Spleen (tissue), 13 donors: ENCODE measurements around the gene SFT2D1. TPM values are rescaled to one million over a fixed set of nuclear protein-coding genes. Genes with fewer than 3 reads are reported as not detected.

ENCODE experiments used
- DNase-seq: peaks from one replicate; pipeline ENCODE4 v3.0.0-alpha.2; 2020
- H3K27ac ChIP-seq, 8 donors: fragments of 200-600 bp; sonication (generic) in 7 of 8; 1 replicate in 4 of 8; 2 replicates in 4 of 8; pipeline versions ENCODE4 v1.5.0 to v1.8.0; 2016 to 2021; ENCODE audit warnings: inconsistent platforms in 4 of 8, mild to moderate bottlenecking in 4 of 8, moderate library complexity in 1 of 8
- H3K27me3 ChIP-seq, 7 donors: fragments of 200-600 bp; sonication (generic) in 6 of 7; replicated peaks in 1 of 7; 1 replicate in 4 of 7; 2 replicates in 3 of 7; pipeline versions ENCODE4 v1.5.0 to v1.8.0; 2016 to 2021; ENCODE audit warnings: inconsistent platforms in 3 of 7, mild to moderate bottlenecking in 1 of 7
- H3K36me3 ChIP-seq, 6 donors: fragments of 200-600 bp; sonication (generic) in 5 of 6; 1 replicate in 4 of 6; 2 replicates in 2 of 6; pipeline versions ENCODE4 v1.5.0 to v1.8.0; 2016 to 2021; ENCODE audit warnings: inconsistent platforms in 2 of 6
- H3K4me1 ChIP-seq, 6 donors: fragments of 200-600 bp; sonication (generic) in 5 of 6; 1 replicate in 3 of 6; 2 replicates in 3 of 6; pipeline versions ENCODE4 v1.5.0 to v1.8.0; 2016 to 2021; ENCODE audit warnings: inconsistent platforms in 3 of 6
- H3K4me3 ChIP-seq, 8 donors: fragments of 200-600 bp; sonication (generic) in 7 of 8; 1 replicate in 4 of 8; 2 replicates in 4 of 8; pipeline versions ENCODE4 v1.5.0 to v1.8.0; 2016 to 2021; ENCODE audit warnings: inconsistent platforms in 4 of 8, mild to moderate bottlenecking in 4 of 8, moderate library complexity in 2 of 8
- H3K9me3 ChIP-seq, 8 donors: fragments of 200-600 bp; sonication (generic) in 7 of 8; 1 replicate in 4 of 8; 2 replicates in 4 of 8; pipeline versions ENCODE4 v1.5.0 to v1.8.0; 2016 to 2021; ENCODE audit warnings: inconsistent platforms in 4 of 8
- CTCF ChIP-seq, 11 experiments: fragments of 200-600 bp in 7 of 11; fragments of 450-650 bp in 4 of 11; sonication (generic) in 4 of 11; IDR thresholded peaks in 8 of 11; conservative IDR thresholded peaks in 3 of 11; 1 replicate in 7 of 11; 2 replicates in 4 of 11; pipeline versions ENCODE4 v1.4.0 to v1.8.0; 2016 to 2021; ENCODE audit warnings: antibody characterized with exemption in 11 of 11, inconsistent platforms in 4 of 11, mild to moderate bottlenecking in 1 of 11
- POLR2A ChIP-seq, 3 donors: fragments of 450-650 bp; IDR thresholded peaks; one replicate each; pipeline ENCODE4 v1.5.1; 2017; ENCODE audit warnings: antibody characterized with exemption in 3 of 3, mild to moderate bottlenecking in 1 of 3
- POLR2AphosphoS5 ChIP-seq, 3 donors: sonication (generic); formaldehyde crosslinking; IDR thresholded peaks; one replicate each; pipeline ENCODE4 v1.5.1; 2017; ENCODE audit warnings: antibody characterized with exemption in 3 of 3
- WGBS, 5 donors: extraction: QIAGEN DNeasy Blood & Tissue Kit in 3 of 5; methylation state at CpG; one replicate each; pipeline versions ENCODE4 v1.1.5 to v1.1.7; 2013 to 2018; 5-methylcytosine and 5-hydroxymethylcytosine counted together
- intact Hi-C: fragments of 100-400 bp; cut with DNase I; formaldehyde crosslinking; loops from one replicate; pipeline ENCODE4 v1.15.0; 2023; ENCODE audit warnings: low total_unique reads
- long read RNA-seq, 2 donors: transcript quantifications; one replicate each; lab custom pipeline, GENCODE V29; 2026
- polyA plus RNA-seq, 3 donors: library from polyadenylated mRNA; stranded (reverse); fragments of 200-250 nt; gene quantifications; one replicate each; pipeline ENCODE4 v1.2.1, GENCODE V29; 2013
- total RNA-seq, 7 donors: library from RNA; depleted of rRNA in 3 of 7; stranded (reverse); fragments of >200 nt in 3 of 7; fragmentation: NEBNext Ultra II Directional in 4 of 7; extraction: Animal tissue kit (Norgen Biotek cat#: 25700) in 4 of 7; gene quantifications; one replicate each; pipeline versions ENCODE4 v1.1.0 to v1.2.1, GENCODE V29; 2016 to 2021
- donor health status: healthy with polysubstance abuse.
- donor health status: DM: no; HTN: no; CAD: no; lungs with moderate emphysema.
- donor health status: DM: no; HTN: no; CAD: no.
- donor health status: Bipolar disorder and iron deficiency.
- donor health status: healthy.
- donor health status: DM: no; HTN: no; CAD: no.
- donor health status: DM: yes; HTN: yes; CAD: no.

The SFT2D1 gene
- total RNA-seq (10 to 100 TPM; 46.0 to 66.4 (median 51.9) TPM), polyA plus RNA-seq (10 to 100 TPM; 58.8 to 71.0 (median 69.7) TPM)
- long read RNA-seq, donor 1, transcript SFT2D1-201 (8 exons, 1,079 nt): major isoform, 37 of 59 reads
- long read RNA-seq, donor 1, partial matches to known transcripts: 11 of 59 reads
- long read RNA-seq, donor 1, other reads (novel, unspliced or antisense): 10 of 59 reads
- long read RNA-seq, donor 2, transcript SFT2D1-201 (8 exons, 1,079 nt): major isoform, 28 of 47 reads
- long read RNA-seq, donor 2, partial matches to known transcripts: 12 of 47 reads
- long read RNA-seq, donor 2, other reads (novel, unspliced or antisense): 7 of 47 reads

GRCh38 chr6:166342349-166343149 is at the start of gene SFT2D1:
Gene SFT2D1, minus strand, starts transcription at chr6:166342545. Its CDS starts 64 bp downstream, at chr6:166342481.
- peak; percentile 97 for DNase-seq
- no peaks in the 10 kb centered on the region for H3K27me3 ChIP-seq
- 0 to 3% (median 0%) methylated on average over 12 to 73 of the region's 73 CpGs for WGBS, 5 donors
- H3K9me3 ChIP-seq: no peaks in the 10 kb centered on the region
- H3K27ac ChIP-seq: peak within 1 kb of the TSS; percentile 96 to 100 (median 99)
- H3K4me3 ChIP-seq: peak within 1 kb of the TSS; percentile 76 to 96 (median 86)
- peaks cover 0 to 21% (median 3%) of the 10 kb centered on the region in 6 donors for H3K36me3 ChIP-seq
- intact Hi-C loops: no loop called here
- peak in 4 of 11 experiments; percentile 10 to 35 (median 20) for TF ChIP-seq CTCF (IDR thresholded peaks at IDR 0.05 in 8 of 11, conservative IDR thresholded peaks at IDR 0.05 in 3 of 11)
- peak; percentile 99 for TF ChIP-seq POLR2AphosphoS5 (IDR thresholded peaks at IDR 0.05)
- TF ChIP-seq POLR2A (IDR thresholded peaks at IDR 0.05): peak; percentile 77 to 94 (median 92)
- peaks cover 26 to 57% (median 52%) of the 10 kb centered on the region in 6 donors for H3K4me1 ChIP-seq

- WGBS, 5 donors: 23 to 69% (median 36%) methylated on average over 3 of the region's 3 CpGs
- Histone ChIP-seq H3K27ac (no peak overlapping the region), H3K27me3 (peaks cover 0 to 11% (median 0%) of the 10 kb centered on the region in 7 donors), H3K4me3 (no peak overlapping the region), H3K4me1 (peaks cover 1 to 12% (median 3%) of the 10 kb centered on the region in 6 donors), H3K36me3 (no peaks in the 10 kb centered on the region), H3K9me3 (no peaks in the 10 kb centered on the region)
- intact Hi-C loops: no loop called here
- DNase-seq: no peak
- no peak for TF ChIP-seq POLR2A (IDR thresholded peaks at IDR 0.05)
- TF ChIP-seq POLR2AphosphoS5 (IDR thresholded peaks at IDR 0.05): no peak
- no peak for TF ChIP-seq CTCF (IDR thresholded peaks at IDR 0.05 in 8 of 11, conservative IDR thresholded peaks at IDR 0.05 in 3 of 11)
Measured at GRCh38 chr6:166389119-166389518, 46.8 kb upstream of the SFT2D1 start.

- WGBS, 5 donors: 86 to 92% (median 90%) methylated on average over 13 of the region's 13 CpGs
- H3K27ac ChIP-seq: no peak overlapping the region
- intact Hi-C loops: no loop called here
- no peaks in the 10 kb centered on the region for H3K36me3 ChIP-seq
- TF ChIP-seq CTCF (IDR thresholded peaks at IDR 0.05 in 8 of 11, conservative IDR thresholded peaks at IDR 0.05 in 3 of 11): no peak
- TF ChIP-seq POLR2A (IDR thresholded peaks at IDR 0.05): no peak
- TF ChIP-seq POLR2AphosphoS5 (IDR thresholded peaks at IDR 0.05): no peak
- no peak overlapping the region for H3K4me3 ChIP-seq
- no peaks in the 10 kb centered on the region for H3K9me3 ChIP-seq
- H3K27me3 ChIP-seq: peaks cover 0 to 5% (median 0%) of the 10 kb centered on the region in 7 donors
- peaks cover 4 to 19% (median 9%) of the 10 kb centered on the region in 6 donors for H3K4me1 ChIP-seq
- DNase-seq: no peak
Measured at GRCh38 chr6:166388290-166389004, 46.1 kb upstream of the SFT2D1 start.
